Activated CD4-positive, alpha-beta memory T cell treated with anti-CD3 and anti-CD28 coated beads for 36 hours (primary cell): Measurements from ENCODE around the gene USP32. TPM values are rescaled to one million over a fixed set of nuclear protein-coding genes. Genes with fewer than 3 reads are reported as not detected.
"Not testable (repeated sequence)": the region's sequence is repeated elsewhere in the genome, so short reads cannot be mapped to it uniquely, and the experiment has no call there.

Source experiments
- CTCF ChIA-PET: fragments of 350-600 bp; sonication (Branson Sonifier 250); formaldehyde crosslinking; loops from one replicate; lab custom pipeline; 2021; ENCODE audit warnings: antibody characterized with exemption, inconsistent platforms; lab: Charles Lee
- POLR2A ChIA-PET: fragments of 350-600 bp; sonication (Branson Sonifier 250); formaldehyde crosslinking; loops from one replicate; lab custom pipeline; 2021; ENCODE audit warnings: antibody characterized with exemption; lab: Charles Lee
- DNase-seq: peaks from one replicate; pipeline ENCODE4 v3.0.0-alpha.2; 2020
- H3K27ac Mint-ChIP-seq: one replicate; pipeline ENCODE4 v1.8.0; 2021; ENCODE audit warnings: mixed read lengths
- H3K27me3 Mint-ChIP-seq: one replicate; pipeline ENCODE4 v1.8.0; 2021; ENCODE audit warnings: mixed read lengths
- H3K36me3 Mint-ChIP-seq: one replicate; pipeline ENCODE4 v1.8.0; 2021; ENCODE audit warnings: mixed read lengths
- H3K4me1 Mint-ChIP-seq: one replicate; pipeline ENCODE4 v1.8.0; 2021; ENCODE audit warnings: low read depth, mixed read lengths
- H3K4me3 Mint-ChIP-seq: one replicate; pipeline ENCODE4 v1.8.0; 2021; ENCODE audit warnings: mild to moderate bottlenecking, mixed read lengths
- H3K9me3 Mint-ChIP-seq: one replicate; pipeline ENCODE4 v1.8.0; 2021; ENCODE audit warnings: mixed read lengths
- intact Hi-C: fragments of 100-400 bp; cut with micrococcal nuclease; formaldehyde crosslinking; loops from one replicate; pipeline ENCODE4 v1.15.1; 2023
- total RNA-seq, 2 experiments: library from RNA; stranded (reverse); gene quantifications; one replicate each; pipeline ENCODE4 v1.2.3, GENCODE V29; 2021

Gene USP32
- total RNA-seq, 2 experiments from 2014 or later, result 34.4 to 35.8 TPM

- H3K27me3 Mint-ChIP-seq, result no peaks in the 10 kb centered on the region
- H3K4me1 Mint-ChIP-seq, result peaks cover 45% of the 10 kb centered on the region
- H3K27ac Mint-ChIP-seq, result no peak overlapping the region
- H3K4me3 Mint-ChIP-seq, result no peak overlapping the region
- ChIA-PET CTCF (interaction anchor here (1.6 kb wide), 1 partner anchor 30 kb away, joined by 4 read pairs; no protein-coding TSS in a partner anchor), POLR2A (no interaction called here)
- no peaks in the 10 kb centered on the region for H3K9me3 Mint-ChIP-seq
- no peaks in the 10 kb centered on the region for H3K36me3 Mint-ChIP-seq
- intact Hi-C loops, result no loop called here
- DNase-seq, result no peak
Measured at GRCh38 chr17:60388742-60389141, 3.2 kb downstream of the USP32 start.

GRCh38 chr17:60387666-60388065, 4.3 kb downstream of the USP32 start:
- H3K9me3 Mint-ChIP-seq, result no peaks in the 10 kb centered on the region
- POLR2A ChIA-PET, result no interaction called here
- no peak overlapping the region for H3K27ac Mint-ChIP-seq
- no peak for DNase-seq
- no peaks in the 10 kb centered on the region for H3K36me3 Mint-ChIP-seq
- CTCF ChIA-PET, result no interaction called here
- H3K27me3 Mint-ChIP-seq, result no peaks in the 10 kb centered on the region
- intact Hi-C loops, result no loop called here
- H3K4me1 Mint-ChIP-seq, result peaks cover 42% of the 10 kb centered on the region
- no peak overlapping the region for H3K4me3 Mint-ChIP-seq

- intact Hi-C loops, result no loop called here
- ChIA-PET CTCF (no interaction called here), POLR2A (interaction anchor here (0.5 to 0.7 kb wide), 3 partner anchors 16 to 548 kb away, joined by 3 to 5 read pairs (median 3); no protein-coding TSS in a partner anchor)
- Mint-ChIP-seq H3K4me3 (no peak overlapping the region), H3K27ac (no peak overlapping the region), H3K9me3 (no peaks in the 10 kb centered on the region), H3K27me3 (no peaks in the 10 kb centered on the region), H3K4me1 (peaks cover 41% of the 10 kb centered on the region), H3K36me3 (no peaks in the 10 kb centered on the region)
- DNase-seq, result no peak
Measured at GRCh38 chr17:60386147-60387058, 5.5 kb downstream of the USP32 start.

GRCh38 chr17:60384921-60385320, 7.0 kb downstream of the USP32 start:
- H3K27ac Mint-ChIP-seq, H3K27me3 Mint-ChIP-seq, DNase-seq, H3K36me3 Mint-ChIP-seq, CTCF ChIA-PET, H3K9me3 Mint-ChIP-seq, H3K4me3 Mint-ChIP-seq, POLR2A ChIA-PET, intact Hi-C loops: not testable (repeated sequence)
- H3K4me1 Mint-ChIP-seq, result peaks cover 29% of the 10 kb centered on the region

GRCh38 chr17:60383379-60383778, 8.6 kb downstream of the USP32 start:
- Mint-ChIP-seq H3K27ac (no peak overlapping the region), H3K4me1 (peaks cover 20% of the 10 kb centered on the region), H3K36me3 (no peaks in the 10 kb centered on the region), H3K4me3 (no peak overlapping the region), H3K9me3 (no peaks in the 10 kb centered on the region), H3K27me3 (no peaks in the 10 kb centered on the region)
- POLR2A ChIA-PET, result interaction anchor here (0.6 to 0.8 kb wide), 3 partner anchors 12 to 312 kb away, joined by 3 to 4 read pairs (median 3); no protein-coding TSS in a partner anchor
- CTCF ChIA-PET, result no interaction called here
- intact Hi-C loops, result no loop called here
- no peak for DNase-seq

GRCh38 chr17:60381958-60382357, 10.0 kb downstream of the USP32 start:
- no peaks in the 10 kb centered on the region for H3K9me3 Mint-ChIP-seq
- no peaks in the 10 kb centered on the region for H3K36me3 Mint-ChIP-seq
- H3K4me1 Mint-ChIP-seq, result peaks cover 17% of the 10 kb centered on the region
- POLR2A ChIA-PET, result no interaction called here
- CTCF ChIA-PET, result no interaction called here
- DNase-seq, result no peak
- no peak overlapping the region for H3K27ac Mint-ChIP-seq
- no peaks in the 10 kb centered on the region for H3K27me3 Mint-ChIP-seq
- no peak overlapping the region for H3K4me3 Mint-ChIP-seq
- intact Hi-C loops, result no loop called here

- H3K27ac Mint-ChIP-seq, CTCF ChIA-PET, H3K36me3 Mint-ChIP-seq, H3K27me3 Mint-ChIP-seq, H3K4me3 Mint-ChIP-seq, H3K9me3 Mint-ChIP-seq, intact Hi-C loops, POLR2A ChIA-PET, DNase-seq, H3K4me1 Mint-ChIP-seq: not testable (repeated sequence)
Measured at GRCh38 chr17:60379461-60379860, 12.5 kb downstream of the USP32 start.

- H3K27me3 Mint-ChIP-seq, intact Hi-C loops, H3K9me3 Mint-ChIP-seq, CTCF ChIA-PET, POLR2A ChIA-PET, H3K27ac Mint-ChIP-seq, H3K4me3 Mint-ChIP-seq, H3K36me3 Mint-ChIP-seq, H3K4me1 Mint-ChIP-seq, DNase-seq: not testable (repeated sequence)
Measured at GRCh38 chr17:60378187-60378586, 13.7 kb downstream of the USP32 start.

GRCh38 chr17:60372790-60373483, 19.0 kb downstream of the USP32 start:
- peaks cover 10% of the 10 kb centered on the region for H3K4me1 Mint-ChIP-seq
- H3K27me3 Mint-ChIP-seq, result no peaks in the 10 kb centered on the region
- no peak overlapping the region for H3K27ac Mint-ChIP-seq
- intact Hi-C loops, result no loop called here
- no peak for DNase-seq
- H3K9me3 Mint-ChIP-seq, result no peaks in the 10 kb centered on the region
- ChIA-PET POLR2A (interaction anchor here (0.7 to 2.0 kb wide), 2 partner anchors 17 to 19 kb away, joined by 3 to 13 read pairs; partner anchors contain the start of gene USP32), CTCF (no interaction called here)
- H3K4me3 Mint-ChIP-seq, result no peak overlapping the region
- H3K36me3 Mint-ChIP-seq, result no peaks in the 10 kb centered on the region

GRCh38 chr17:60371818-60372510, 20.0 kb downstream of the USP32 start:
- no peak overlapping the region for H3K4me3 Mint-ChIP-seq
- POLR2A ChIA-PET, result interaction anchor here (0.9 to 2.0 kb wide), 2 partner anchors 11 to 20 kb away, joined by 3 to 13 read pairs; partner anchors contain the start of gene USP32
- no peaks in the 10 kb centered on the region for H3K9me3 Mint-ChIP-seq
- no peaks in the 10 kb centered on the region for H3K27me3 Mint-ChIP-seq
- CTCF ChIA-PET, result interaction anchor here (0.7 kb wide), 1 partner anchor 13 kb away, joined by 3 read pairs; no protein-coding TSS in a partner anchor
- H3K36me3 Mint-ChIP-seq, result no peaks in the 10 kb centered on the region
- no peak for DNase-seq
- no peak overlapping the region for H3K27ac Mint-ChIP-seq
- peaks cover 10% of the 10 kb centered on the region for H3K4me1 Mint-ChIP-seq
- intact Hi-C loops, result no loop called here

- H3K4me1 Mint-ChIP-seq, result peaks cover 10% of the 10 kb centered on the region
- CTCF ChIA-PET, result interaction anchor here (0.7 kb wide), 1 partner anchor 12 kb away, joined by 3 read pairs; no protein-coding TSS in a partner anchor
Measured at GRCh38 chr17:60371416-60371815, 20.5 kb downstream of the USP32 start.

More at GRCh38 chr17:60371416-60371815, 20.5 kb downstream of the USP32 start:
- DNase-seq, result no peak
- Mint-ChIP-seq H3K4me3 (no peak overlapping the region), H3K27ac (no peak overlapping the region), H3K27me3 (no peaks in the 10 kb centered on the region), H3K36me3 (no peaks in the 10 kb centered on the region), H3K9me3 (no peaks in the 10 kb centered on the region)
- POLR2A ChIA-PET, result interaction anchor here (0.9 kb wide), 1 partner anchor 12 kb away, joined by 3 read pairs; no protein-coding TSS in a partner anchor
- intact Hi-C loops, result no loop called here
